ENCODE data around the gene ADORA1.

ADORA1 gene

DNA sequence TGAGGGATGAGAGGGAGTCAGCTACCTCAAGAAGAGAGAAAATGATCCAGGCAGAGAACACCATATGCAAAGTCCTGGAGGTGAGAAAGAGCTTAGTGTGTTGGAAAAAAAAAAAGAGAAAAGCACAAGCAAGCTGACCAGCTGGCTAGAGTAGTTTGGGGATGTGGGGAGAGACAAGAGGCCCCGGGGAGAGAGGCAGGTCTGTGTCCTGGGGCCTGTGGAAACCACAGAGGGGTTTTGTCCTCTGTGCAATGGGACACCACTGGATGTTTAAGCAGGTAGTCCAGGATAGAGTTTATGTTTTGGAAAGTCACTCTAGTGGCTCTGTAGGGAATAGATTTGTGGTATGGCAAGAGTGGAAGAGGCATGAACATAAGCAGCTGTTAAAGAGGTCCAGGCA is 73.4 kb downstream of the ADORA1 start:
- no peaks in the 10 kb centered on the region for H3F3A ChIP-seq (ENCODE audit: insufficient read depth, low read length)
- TF ChIP-seq EZH2 (IDR thresholded peaks at IDR 0.05; ENCODE audit: borderline replicate concordance, low read length): no peak
- no peak for TF ChIP-seq CTCF (IDR thresholded peaks at IDR 0.05; ENCODE audit: low read length)
- H3K27ac ChIP-seq (ENCODE audit: low read depth, low read length, poor library complexity, severe bottlenecking): no peak overlapping the region

GRCh38 chr1:203201516-203202205 is 74.1 kb downstream of the ADORA1 start:
- TF ChIP-seq EZH2 (IDR thresholded peaks at IDR 0.05; ENCODE audit: borderline replicate concordance, low read length) (no peak), CTCF (IDR thresholded peaks at IDR 0.05; ENCODE audit: low read length) (no peak)
- Histone ChIP-seq H2AFZ (ENCODE audit: low read length) (no peak overlapping the region), H3K9me2 (ENCODE audit: low read depth, low read length) (no peaks in the 10 kb centered on the region), H3K4me2 (ENCODE audit: low read length) (no peak overlapping the region), H3K9ac (ENCODE audit: low read length) (no peak overlapping the region), H3K27ac (ENCODE audit: low read depth, low read length, poor library complexity, severe bottlenecking) (no peak overlapping the region), H3K9me3 (ENCODE audit: low read length) (no peaks in the 10 kb centered on the region), H3K36me3 (ENCODE audit: insufficient read depth, low read length) (no peaks in the 10 kb centered on the region), H3K27me3 (ENCODE audit: insufficient read depth, low read length) (peaks cover 19% of the 10 kb centered on the region), H3F3A (ENCODE audit: insufficient read depth, low read length) (no peaks in the 10 kb centered on the region), H3K4me1 (ENCODE audit: insufficient read depth, low read length, severe bottlenecking) (no peaks in the 10 kb centered on the region), H3K4me3 (ENCODE audit: low read depth, low read length, poor library complexity, severe bottlenecking) (no peak overlapping the region), H3K79me2 (ENCODE audit: insufficient read depth, low read length) (no peaks in the 10 kb centered on the region), H4K20me1 (ENCODE audit: insufficient read depth, low read length) (no peaks in the 10 kb centered on the region)

More for the DNA sequence above, 73.4 kb downstream of the ADORA1 start:
- H3K4me2 ChIP-seq (ENCODE audit: low read length): no peak overlapping the region
- H3K9ac ChIP-seq (ENCODE audit: low read length): no peak overlapping the region
- H3K79me2 ChIP-seq (ENCODE audit: insufficient read depth, low read length): no peaks in the 10 kb centered on the region
- H4K20me1 ChIP-seq (ENCODE audit: insufficient read depth, low read length): no peaks in the 10 kb centered on the region
- no peaks in the 10 kb centered on the region for H3K9me2 ChIP-seq (ENCODE audit: low read depth, low read length)
- H3K27me3 ChIP-seq (ENCODE audit: insufficient read depth, low read length): peaks cover 19% of the 10 kb centered on the region
- H3K4me1 ChIP-seq (ENCODE audit: insufficient read depth, low read length, severe bottlenecking): no peaks in the 10 kb centered on the region
- no peaks in the 10 kb centered on the region for H3K9me3 ChIP-seq (ENCODE audit: low read length)
- H2AFZ ChIP-seq (ENCODE audit: low read length): no peak overlapping the region
- no peaks in the 10 kb centered on the region for H3K36me3 ChIP-seq (ENCODE audit: insufficient read depth, low read length)
- no peak overlapping the region for H3K4me3 ChIP-seq (ENCODE audit: low read depth, low read length, poor library complexity, severe bottlenecking)

- no peak overlapping the region for H3K4me2 ChIP-seq (ENCODE audit: low read length)
- no peaks in the 10 kb centered on the region for H3K36me3 ChIP-seq (ENCODE audit: insufficient read depth, low read length)
- H3K79me2 ChIP-seq (ENCODE audit: insufficient read depth, low read length): no peaks in the 10 kb centered on the region
- TF ChIP-seq EZH2 (IDR thresholded peaks at IDR 0.05; ENCODE audit: borderline replicate concordance, low read length) (no peak), CTCF (IDR thresholded peaks at IDR 0.05; ENCODE audit: low read length) (no peak)
- no peaks in the 10 kb centered on the region for H3F3A ChIP-seq (ENCODE audit: insufficient read depth, low read length)
- no peaks in the 10 kb centered on the region for H3K4me1 ChIP-seq (ENCODE audit: insufficient read depth, low read length, severe bottlenecking)
- no peaks in the 10 kb centered on the region for H3K9me3 ChIP-seq (ENCODE audit: low read length)
- H3K27ac ChIP-seq (ENCODE audit: low read depth, low read length, poor library complexity, severe bottlenecking): no peak overlapping the region
- H4K20me1 ChIP-seq (ENCODE audit: insufficient read depth, low read length): no peaks in the 10 kb centered on the region
- peaks cover 19% of the 10 kb centered on the region for H3K27me3 ChIP-seq (ENCODE audit: insufficient read depth, low read length)
- no peak overlapping the region for H3K4me3 ChIP-seq (ENCODE audit: low read depth, low read length, poor library complexity, severe bottlenecking)
- no peak overlapping the region for H2AFZ ChIP-seq (ENCODE audit: low read length)
- no peak overlapping the region for H3K9ac ChIP-seq (ENCODE audit: low read length)
- no peaks in the 10 kb centered on the region for H3K9me2 ChIP-seq (ENCODE audit: low read depth, low read length)
Observed at GRCh38 chr1:203202431-203203245, 75.1 kb downstream of the ADORA1 start.

Measured in OCI-LY1 (cell line).